ENCODE results near the gene ARHGEF4. TPM values are rescaled to one million over a fixed set of nuclear protein-coding genes. Genes with fewer than 3 reads are reported as not detected.

Gene ARHGEF4
- polyA plus RNA-seq, 10 donors = 5.3 to 16.6 (median 8.7) TPM

DNA sequence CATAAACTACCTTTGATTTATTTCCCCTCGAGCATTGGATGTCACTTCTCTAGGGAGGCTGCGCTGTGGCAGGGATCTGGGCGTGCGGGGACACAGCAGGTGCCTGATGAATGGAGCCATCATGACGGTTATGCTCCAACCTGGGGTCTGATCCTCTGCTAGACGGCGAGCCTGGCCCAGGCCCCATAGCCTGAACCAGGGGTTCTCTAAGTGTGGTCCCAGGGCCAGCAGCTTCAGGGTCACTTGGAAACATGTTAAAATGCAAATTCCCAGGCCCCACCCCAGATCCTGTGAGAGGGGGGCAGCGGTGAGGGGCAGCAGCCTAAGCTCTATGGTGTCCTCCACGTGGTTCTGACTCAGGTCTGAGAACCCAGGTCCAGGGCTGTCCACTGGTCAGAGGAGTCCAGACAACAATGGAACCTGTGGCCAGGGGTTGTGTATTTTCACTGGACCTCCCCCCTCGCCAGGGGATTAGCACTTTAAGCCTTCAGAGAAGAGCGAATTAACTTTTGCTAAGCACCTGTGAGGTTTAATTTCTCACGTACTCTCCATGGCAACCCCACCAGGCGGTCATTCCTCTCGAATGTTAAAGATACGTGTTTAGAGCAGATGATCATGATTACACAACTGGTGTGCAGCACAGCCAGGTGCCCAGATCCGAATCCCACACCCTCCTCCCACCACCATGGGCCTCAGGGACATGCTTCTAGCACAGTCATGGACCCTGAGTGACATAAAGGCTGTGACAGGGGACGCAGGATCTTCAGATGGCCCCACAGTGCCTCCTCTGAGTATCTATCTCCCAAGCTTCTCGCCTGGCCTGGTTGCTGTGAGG, 1.6 kb upstream of the ARHGEF4 start:
- DNase-seq = no peak

DNA sequence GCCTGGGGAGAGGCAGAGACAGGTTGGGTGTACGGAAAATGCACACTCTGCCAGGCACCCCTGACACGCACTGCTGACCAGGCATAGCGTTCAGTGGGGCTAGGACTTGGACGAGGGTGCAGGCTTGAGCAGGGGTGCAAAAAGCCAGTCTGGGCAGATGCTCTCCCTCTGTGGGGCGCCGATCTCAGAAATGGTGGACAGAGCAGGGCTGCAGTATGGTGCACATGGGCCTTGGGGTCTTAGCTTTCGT, 1.0 kb upstream of the ARHGEF4 start:
- DNase-seq = no peak

DNA sequence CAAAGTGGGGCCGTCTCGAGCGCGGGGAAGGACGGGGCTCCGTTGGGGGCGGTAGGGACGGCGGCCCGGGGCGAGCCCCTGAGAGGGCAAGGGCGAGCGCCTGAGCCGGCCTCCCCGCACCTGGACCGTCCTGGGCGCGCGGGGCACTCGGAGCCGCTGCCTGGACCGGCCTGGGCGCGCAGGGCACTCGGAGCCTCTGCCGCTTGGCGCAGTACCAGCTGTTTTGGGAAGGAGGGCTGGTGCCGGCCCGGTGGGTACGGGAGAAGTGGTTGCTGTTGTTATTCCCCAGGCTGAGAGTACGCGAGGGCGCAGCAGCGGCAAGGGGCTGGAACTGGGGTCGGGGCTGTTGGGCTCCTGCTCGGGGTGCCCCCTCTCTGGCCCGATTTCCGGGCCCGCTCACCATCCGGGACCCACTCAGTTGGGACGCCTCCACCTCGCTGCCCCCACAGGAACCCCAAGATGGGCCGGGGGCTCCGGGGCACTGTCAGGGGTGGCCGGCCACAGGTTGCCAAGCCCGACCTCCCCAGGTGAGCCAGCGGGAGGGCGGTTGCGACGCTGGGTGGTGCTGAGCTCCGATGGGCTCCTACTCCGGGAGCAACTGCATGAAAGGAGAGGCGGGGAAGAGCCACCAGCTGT, 579 bp downstream of the ARHGEF4 start:
- DNase-seq = no peak

DNA sequence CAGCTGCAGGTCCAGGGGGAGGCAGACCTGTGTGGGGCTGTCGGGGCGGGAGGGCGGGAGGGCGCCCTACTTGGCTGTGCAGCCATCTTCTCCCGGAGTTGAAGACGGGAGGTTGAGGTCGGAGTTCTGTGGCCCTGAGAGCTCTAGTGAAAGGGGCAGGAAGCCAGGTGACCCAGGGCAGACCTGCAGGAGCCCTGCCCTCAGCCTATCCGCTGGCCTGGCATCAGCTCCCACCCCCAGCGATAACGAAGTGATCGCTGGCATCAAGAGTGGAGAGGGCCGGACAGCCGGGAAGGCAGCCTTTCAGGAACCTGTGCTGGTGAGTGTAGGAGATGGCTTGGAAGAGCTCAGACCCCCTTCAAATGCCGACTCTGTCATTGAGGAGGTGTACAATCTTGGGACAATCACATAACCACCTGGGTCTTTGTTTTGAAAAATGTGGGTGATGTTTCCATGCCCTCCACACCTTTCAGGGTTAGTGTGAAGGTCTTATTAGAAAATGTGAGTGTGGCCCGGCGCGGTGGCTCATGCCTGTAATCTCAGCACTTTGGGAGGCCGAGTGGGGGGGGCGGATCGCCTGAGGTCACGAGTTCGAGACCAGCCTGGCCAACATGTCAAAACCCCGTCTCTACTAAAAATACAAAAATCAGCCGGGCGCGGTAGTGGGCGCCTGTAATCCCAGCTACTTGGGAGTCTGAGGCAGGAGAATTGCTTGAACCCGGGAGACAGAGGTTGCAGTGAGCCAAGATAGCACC, 1.3 kb downstream of the ARHGEF4 start:
- no peak for DNase-seq

DNA sequence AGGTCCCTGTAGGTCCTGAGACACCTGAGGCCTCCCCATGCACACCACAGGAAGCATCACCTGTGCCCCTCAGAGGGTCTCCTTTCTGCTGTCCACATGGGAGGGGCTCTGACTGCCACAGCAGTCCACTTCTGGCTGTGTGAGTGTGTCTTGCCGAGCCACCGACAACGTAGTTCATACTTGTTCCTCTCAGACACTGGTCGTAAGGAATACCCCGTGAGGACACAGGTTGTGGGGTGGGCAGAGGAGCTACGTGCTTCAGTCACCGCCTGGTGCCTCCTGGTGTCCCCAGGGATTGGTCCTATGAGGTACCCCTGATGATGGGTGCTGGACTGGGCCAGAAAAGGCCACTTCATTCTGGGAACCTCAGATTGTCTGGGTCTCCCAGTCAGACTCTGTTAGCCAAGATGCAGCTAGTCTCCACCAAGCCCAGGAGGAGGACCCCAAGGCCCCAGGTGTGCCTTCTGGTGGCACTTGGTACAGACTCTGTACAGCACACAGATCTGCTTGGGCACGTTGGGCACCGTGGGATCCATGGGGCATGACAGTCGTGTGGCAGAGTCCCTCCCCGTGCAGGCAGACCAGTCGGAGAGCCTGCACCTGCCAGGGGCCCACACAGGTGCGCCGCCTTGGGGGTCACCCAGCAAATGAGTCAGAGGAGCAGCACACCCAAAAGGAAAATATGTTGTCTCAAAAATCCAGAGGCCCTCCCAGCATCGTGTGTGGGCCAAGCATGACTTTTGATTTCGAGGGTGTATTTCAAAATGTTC, 2.5 kb downstream of the ARHGEF4 start:
- DNase-seq = no peak

DNA sequence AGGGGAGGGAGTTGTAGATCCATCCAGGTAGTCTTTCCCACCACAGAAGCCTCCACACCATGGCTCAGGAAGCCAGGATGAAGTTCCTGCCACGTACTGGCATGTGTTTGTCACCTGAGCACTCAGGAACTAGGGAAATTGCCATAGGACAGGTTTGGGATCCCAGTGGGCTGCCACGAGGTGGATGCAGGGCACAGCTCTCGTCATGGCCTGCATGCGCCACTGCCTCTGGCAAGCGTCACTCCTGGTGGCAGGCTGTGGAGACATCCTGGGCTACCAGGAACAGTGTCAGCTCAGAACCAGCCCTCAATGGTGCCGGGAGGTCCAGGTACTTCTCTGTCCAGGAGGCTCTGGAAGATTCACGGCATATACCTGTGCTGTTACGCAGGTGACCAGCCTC, 3.8 kb downstream of the ARHGEF4 start:
- DNase-seq = no peak

DNA sequence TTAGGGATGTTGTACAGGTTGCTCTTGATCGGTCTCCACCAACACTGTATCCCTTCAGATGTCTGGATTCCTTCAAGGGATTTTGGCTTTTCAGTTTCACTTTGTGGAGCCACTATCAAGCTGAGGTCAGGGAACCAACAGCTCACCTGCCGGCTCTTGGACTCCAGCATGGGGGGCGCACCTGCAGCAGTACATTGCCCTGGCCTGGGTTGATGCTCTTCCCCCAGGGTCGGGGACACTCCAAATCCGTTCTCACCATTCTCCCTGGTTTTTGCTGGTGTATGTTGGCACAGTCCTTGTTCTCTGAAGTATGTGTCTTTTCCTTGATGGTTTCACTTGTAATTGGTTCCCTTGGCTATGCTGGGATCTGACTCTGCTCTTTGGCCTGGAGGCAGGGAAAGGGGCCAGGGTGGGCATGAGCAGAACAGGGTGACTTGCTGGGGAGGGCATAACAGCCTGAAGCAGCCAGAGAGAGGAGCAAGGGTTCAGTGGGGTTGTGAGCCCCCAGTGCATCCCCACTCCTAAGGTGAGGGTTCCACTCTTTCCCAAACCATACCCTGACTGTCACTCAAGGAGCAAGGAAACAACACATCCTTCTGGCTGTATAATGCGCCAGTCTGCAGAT, 5.1 kb downstream of the ARHGEF4 start:
- no peak for DNase-seq

DNA sequence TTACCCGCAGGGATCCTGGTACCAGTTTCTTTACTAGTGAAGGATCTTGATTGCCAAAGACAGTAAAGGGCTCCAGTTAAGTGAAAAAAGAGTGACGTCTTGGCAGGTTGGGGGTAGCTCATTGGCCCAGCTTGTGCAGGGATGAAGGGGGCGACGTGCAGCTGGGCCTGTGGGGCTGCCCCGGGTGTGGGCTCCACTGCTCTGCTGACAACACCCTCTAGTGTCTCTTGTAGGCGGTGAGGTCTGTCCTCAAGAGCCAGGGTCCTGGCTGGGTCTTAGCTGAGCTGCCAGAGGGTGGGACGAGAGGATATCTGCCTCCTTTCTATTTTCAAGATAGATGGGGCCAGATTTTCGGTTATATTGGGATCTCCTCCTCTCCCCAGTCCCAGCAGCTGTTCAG, 6.1 kb downstream of the ARHGEF4 start:
- no peak for DNase-seq

DNA sequence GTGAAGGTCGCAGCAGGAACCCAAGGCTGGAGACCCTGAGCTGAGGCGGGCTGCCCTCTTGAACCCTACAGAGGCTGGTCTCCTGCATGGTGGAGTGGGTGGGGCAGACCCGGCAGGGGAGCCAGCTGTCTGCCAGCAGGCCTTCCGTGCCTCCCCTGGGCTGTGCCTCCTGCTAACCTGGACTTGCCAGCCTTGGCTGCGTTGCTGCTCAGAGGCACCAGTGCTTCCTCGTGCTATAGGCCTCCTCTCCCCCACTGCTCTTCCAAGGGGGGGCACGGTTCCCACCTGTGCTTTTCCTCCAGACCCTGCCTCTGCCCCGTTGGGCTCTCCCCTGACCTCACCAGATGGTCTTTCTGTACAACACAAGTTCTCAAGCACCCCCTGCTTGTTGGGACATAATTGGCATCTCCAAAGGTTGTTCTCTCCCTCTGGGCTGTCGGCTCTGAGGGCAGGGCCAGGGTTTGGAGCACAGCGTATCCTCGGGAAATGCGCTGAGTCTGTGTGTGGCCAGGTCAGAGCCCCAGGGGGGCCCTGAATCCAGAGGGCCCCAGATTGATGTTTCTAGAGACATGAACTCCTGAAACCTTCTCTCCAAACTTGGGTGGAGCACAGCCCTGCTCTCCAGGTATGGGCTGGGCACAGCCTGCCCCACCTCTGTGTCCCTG, 6.7 kb downstream of the ARHGEF4 start:
- DNase-seq = no peak

DNA sequence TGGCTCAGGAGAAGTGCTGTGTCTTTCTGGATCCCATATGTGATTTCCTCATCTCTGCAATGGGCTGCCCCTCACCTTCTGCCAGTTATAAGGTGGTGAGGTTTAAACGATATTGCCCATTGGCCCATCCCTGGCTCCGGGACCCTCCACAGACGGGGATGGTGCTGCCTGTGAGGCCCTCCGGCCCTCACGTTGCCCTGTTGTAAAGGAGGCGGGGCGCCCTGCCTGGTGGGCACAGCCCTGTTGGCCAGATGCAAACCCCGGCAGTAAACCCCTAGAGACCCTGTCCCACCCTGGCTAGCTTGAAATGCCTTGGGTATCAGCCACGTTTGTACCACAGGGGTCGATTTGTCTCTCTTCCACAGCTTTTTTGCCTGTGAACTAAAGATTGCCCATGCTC, 7.4 kb downstream of the ARHGEF4 start:
- no peak for DNase-seq

DNA sequence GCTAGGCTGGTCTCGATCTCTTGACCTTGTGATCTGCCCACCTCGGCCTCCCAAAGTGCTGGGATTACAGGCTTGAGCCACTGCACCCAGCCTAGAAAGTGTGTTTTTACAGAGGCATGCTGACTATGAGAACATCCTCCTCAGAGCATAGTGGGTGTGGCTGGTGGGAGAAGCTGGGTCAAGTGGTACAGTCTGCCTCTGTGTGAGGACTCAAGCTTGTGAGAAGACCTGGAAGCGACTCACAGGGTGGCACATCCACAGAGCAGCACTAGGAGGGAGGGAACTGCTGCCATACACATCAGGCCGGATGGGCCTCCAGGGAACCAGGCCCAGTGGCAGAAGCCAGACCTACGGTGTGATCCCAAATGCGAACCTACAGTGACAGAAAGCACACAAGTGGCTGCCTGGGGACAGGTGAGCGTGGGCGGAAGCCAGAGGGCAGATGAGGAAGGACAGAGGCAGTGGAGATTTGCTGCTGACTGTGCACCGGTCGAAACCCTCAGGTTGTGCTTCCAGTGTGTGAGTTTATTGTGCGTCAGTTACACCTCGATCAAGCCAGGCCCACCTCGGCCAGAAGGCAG, 8.9 kb downstream of the ARHGEF4 start:
- no peak for DNase-seq

DNA sequence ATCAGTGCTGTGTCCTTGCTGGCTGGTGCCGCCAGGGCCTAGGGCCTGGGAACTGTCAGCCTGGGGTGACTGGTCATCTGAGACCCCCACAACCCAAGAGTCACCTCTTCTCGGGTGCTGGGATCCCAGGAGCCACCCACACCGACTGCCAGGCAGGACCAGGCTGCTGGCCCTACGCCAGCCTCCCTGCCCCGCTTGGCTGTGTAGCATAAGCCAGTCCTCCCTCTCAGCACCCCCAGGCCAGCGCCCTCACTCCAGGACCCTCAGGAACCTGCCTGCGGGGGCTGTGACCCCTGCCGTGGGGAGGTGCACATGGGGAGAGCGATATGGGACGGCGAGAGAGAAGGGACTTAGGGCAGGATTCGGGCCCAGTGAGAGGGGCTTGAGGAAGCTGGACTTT, 9.5 kb downstream of the ARHGEF4 start:
- no peak for DNase-seq

DNA sequence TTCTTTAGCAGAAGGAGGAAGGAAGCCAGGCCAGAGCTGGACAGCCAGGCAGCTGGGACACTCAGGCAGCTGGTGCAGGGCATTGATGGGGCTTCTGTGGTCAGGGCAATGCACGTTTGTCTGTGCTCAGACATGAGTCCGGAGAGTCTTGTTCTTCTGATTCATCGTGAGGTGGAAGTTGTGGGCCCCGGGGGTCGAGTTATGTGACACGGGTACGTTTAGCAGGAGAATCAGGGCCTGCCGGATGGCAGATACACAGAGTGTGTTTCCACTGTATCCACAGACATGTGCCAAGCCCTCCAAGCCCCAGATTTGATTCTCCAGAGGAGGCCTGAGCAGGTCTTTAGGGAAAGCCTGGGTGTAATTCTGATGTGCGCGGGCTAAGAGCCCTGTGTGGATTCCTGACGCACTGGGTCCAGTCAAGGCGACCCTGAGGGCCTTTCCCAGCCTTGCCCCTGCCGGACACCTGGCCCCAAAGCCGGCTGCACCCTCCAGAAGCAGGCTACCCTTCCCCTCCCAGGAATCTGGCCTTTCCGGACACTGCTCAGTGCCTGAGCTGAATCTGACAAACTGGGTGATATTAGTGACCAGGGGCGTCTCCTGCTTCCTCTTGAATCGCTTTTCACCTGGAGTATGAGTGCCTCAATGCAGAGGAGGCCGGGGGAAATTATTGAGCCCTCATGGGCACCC, 10.1 kb downstream of the ARHGEF4 start:
- no peak for DNase-seq

DNA sequence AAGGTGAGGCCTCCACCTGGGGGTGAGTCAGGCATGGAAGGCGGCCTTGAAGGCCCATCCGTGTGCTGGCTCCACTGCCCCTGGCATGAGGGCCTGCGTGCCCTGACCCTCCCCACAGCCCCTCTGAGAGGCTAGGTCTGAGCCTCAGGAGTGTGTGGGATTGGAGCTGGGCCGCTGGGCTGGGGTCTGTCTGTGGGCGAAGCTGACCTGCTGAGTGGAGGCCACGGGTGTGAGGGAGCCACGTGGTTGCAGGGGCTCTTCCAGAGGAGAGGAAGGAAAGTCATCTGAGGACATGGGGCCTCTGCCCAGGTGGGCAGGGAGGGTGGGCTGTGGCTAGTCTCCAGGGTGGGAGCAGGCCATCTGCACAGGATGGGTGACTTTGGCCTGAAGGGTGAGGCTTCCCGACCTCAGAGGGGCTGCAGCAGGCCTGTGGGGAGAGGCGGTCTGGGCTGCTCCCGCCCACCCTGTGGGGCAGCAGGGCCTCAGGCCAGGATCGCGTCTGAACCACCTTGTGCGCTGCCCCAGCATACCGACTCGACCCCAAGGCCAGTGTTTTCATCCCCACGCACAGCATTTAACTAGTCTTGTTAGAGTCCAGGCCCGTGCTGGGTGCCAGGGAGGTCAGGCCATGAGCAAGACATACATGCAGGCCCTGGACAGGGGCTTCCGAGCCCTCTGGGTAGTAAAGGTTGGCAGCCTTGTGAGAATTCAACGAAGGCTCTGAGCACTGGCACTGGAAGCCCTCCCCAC, 11.2 kb downstream of the ARHGEF4 start:
- no peak for DNase-seq

DNA sequence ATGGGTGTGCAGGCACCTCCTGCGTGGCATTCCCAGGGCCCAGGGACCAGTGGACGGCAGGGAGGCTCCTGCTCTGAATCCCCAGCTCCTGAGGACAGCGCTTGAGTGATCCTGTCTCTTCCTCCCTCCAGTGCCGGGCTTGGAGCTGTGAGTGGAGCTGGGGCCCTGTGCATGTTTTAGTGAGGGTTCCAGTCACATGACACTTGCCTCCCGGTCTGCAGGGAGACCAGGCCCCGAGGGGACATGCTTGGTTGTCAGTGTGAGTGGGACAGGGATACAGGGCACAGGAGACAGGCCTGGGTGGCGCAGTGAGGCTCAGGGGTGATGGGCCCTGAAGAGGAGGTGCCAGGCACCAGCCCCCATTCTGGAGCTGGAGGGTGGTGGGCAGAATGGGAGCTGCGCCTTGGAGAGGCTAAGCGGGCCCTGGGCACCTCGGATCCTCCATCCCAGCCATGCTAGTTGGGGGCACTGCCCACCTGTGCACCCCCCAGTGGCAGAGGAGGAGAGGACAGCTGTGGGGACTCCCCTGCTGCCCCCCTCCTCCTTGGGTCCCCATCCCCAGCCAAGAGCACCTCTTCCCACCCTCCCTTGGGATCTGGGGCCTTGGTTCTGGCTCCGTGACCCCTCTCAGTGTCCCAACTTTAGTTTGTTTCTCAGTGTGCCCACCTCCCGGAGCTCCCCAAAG, 12.0 kb downstream of the ARHGEF4 start:
- DNase-seq = no peak

DNA sequence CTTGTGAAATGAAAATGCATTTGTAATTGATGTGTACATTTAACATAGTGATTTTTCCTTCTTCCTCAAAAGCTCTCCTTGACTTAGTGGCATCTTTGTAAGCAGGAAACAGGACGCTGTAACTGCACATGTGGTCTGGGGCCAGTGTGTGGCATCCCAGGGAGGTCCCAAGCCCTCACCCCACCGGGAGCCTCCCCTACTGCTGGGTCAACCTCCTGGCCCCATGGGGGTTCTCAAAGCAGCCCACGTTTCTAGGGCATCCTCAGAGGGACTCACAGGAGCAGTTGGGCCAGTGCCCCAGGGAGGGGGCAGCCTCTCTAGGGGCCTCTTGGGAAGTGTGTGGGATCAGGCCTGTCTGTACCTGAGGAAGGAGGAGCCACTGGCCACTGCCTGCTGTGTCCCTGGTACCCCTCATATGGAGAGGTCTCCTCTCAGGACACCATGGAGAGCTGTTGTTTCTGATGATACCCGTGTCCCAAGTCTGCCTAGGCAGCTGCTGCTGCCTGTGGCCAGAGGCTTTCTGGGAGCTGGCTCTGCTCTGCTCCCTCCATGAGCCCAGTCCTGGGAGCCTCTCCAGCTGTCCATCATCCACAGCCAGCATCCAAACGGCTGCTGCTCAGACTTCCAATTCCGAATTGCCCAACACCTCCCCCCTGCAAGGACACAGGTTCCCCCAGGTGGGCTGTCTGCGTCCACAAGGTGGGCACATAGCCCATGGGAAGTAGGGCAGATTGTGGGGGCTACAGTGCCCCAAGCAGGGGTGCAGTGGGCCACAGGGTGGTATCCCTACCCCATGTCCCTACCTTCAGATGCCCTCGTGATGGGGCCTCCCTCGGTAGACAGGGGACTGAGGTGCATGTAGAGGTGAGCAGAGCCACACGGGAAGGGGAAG, 13.4 kb downstream of the ARHGEF4 start:
- no peak for DNase-seq

DNA sequence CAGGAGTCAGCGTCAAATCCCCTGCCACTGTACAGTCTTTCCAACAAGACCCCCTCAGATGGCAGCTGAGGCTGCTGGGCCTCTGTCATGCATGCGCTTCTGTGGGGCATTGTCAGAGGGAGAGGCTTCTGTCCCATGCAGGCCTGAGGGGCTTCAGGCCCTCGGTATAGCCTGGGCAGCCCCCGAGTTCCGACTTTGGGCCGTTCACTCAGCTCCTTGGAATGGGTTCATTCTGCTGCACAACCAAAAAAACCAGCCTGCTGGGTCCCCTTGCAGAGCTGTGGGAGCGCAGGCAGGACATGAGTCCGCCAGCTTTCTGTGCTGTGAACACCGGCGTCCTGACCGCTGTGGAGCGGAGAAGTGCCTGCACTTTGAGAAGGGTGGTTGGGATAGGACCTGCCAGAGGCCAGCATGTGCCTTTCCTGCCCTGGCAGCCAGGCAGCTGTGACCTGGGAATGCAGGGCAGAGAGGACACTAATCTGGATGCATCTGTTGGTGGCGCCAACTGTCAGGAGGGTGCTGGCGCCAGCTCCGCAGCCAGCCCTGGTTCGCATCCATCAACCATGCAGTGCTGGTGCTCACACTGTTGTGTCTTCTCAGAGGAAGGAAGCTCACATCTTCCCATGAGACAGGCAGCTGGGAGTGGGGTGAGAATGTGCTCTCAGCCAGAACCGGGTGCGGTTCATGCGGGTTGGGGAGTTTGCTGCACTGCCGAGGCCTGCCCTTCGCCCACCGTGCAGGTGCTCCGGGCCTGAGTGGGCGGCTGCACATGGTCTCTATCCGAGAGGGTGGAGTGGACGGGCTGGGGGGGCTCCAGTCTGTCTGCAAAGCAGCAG, 14.3 kb downstream of the ARHGEF4 start:
- no peak for DNase-seq

Measured in muscle of back (tissue), 11 donors.